GM12878 (cell line): ENCODE data around the gene ZBTB7B. TPM values are rescaled to one million over a fixed set of nuclear protein-coding genes. Genes with fewer than 3 reads are reported as not detected.

Experiments used
- ASH2L ChIP-seq: fragments of 300-600, 200-600 bp; sonication (generic); IDR thresholded peaks from 2 replicates; pipeline ENCODE4 v1.6.1; 2017; ENCODE audit warnings: low read depth, mild to moderate bottlenecking, borderline replicate concordance
- BCL11A ChIP-seq: IDR thresholded peaks from 2 replicates; pipeline ENCODE4 v1.6.1; 2011; ENCODE audit warnings: low read depth, low read length
- BCL3 ChIP-seq: IDR thresholded peaks from 2 replicates; pipeline ENCODE4 v1.6.1; 2011; ENCODE audit warnings: borderline replicate concordance, low read depth, mild to moderate bottlenecking, moderate library complexity, low read length; ENCODE audit not compliant: insufficient read depth, poor library complexity, severe bottlenecking
- CBFB ChIP-seq: IDR thresholded peaks from 2 replicates; pipeline ENCODE4 v1.6.1; 2016; ENCODE audit warnings: antibody characterized with exemption, low read depth
- CREB1 ChIP-seq: IDR thresholded peaks from 2 replicates; pipeline ENCODE4 v1.6.1; 2012; ENCODE audit warnings: low read depth, mild to moderate bottlenecking, inconsistent platforms
- CREM ChIP-seq: IDR thresholded peaks from 2 replicates; pipeline ENCODE4 v1.6.1; 2014; ENCODE audit warnings: antibody characterized with exemption, low read depth
- EED ChIP-seq: sonication (generic); IDR thresholded peaks from 2 replicates; pipeline ENCODE4 v1.6.1; 2016; ENCODE audit warnings: antibody characterized with exemption, low read depth
- EZH2 ChIP-seq: IDR thresholded peaks from 2 replicates; pipeline ENCODE4 v1.6.1; 2012; ENCODE audit warnings: low read depth, mild to moderate bottlenecking, control low read depth, inconsistent platforms, low read length, borderline replicate concordance; ENCODE audit not compliant: control insufficient read depth
- HDAC6 ChIP-seq: fragments of 200-600 bp; sonication (generic); IDR thresholded peaks from one replicate; pipeline ENCODE4 v1.8.0; 2017; ENCODE audit warnings: antibody characterized with exemption; ENCODE audit not compliant: unreplicated experiment
- IKZF1 ChIP-seq: fragments of 450-650 bp; conservative IDR thresholded peaks from 2 replicates; pipeline ENCODE4 v1.6.1; 2017; ENCODE audit warnings: antibody characterized with exemption, mild to moderate bottlenecking
- IRF5 ChIP-seq: fragments of 450-650 bp; IDR thresholded peaks from 2 replicates; pipeline ENCODE4 v1.6.1; 2017; ENCODE audit warnings: borderline replicate concordance
- JUND ChIP-seq: IDR thresholded peaks from 2 replicates; pipeline ENCODE4 v1.6.1; 2012; ENCODE audit warnings: low read depth, mild to moderate bottlenecking, low read length, improper control_type of control experiment, moderate library complexity
- MYC ChIP-seq: IDR thresholded peaks from 2 replicates; pipeline ENCODE4 v1.6.1; 2011; ENCODE audit warnings: mild to moderate bottlenecking, low read length, moderate library complexity, inconsistent platforms; ENCODE audit not compliant: insufficient read depth, insufficient replicate concordance, insufficient read length, severe bottlenecking
- NBN ChIP-seq: fragments of 450-650 bp; IDR thresholded peaks from 2 replicates; pipeline ENCODE4 v1.6.1; 2016
- POLR2AphosphoS2 ChIP-seq: IDR thresholded peaks from 2 replicates; pipeline ENCODE4 v1.6.1; 2011; ENCODE audit warnings: low read depth, mild to moderate bottlenecking, low read length, improper control_type of control experiment, moderate library complexity
- RAD51 ChIP-seq: fragments of 450-650 bp; IDR thresholded peaks from 2 replicates; pipeline ENCODE4 v1.6.1; 2016; ENCODE audit warnings: moderate library complexity, mild to moderate bottlenecking, inconsistent platforms
- RCOR1 ChIP-seq: conservative IDR thresholded peaks from 2 replicates; pipeline ENCODE4 v1.6.1; 2012; ENCODE audit warnings: low read depth, low read length, improper control_type of control experiment
- RELA ChIP-seq: fragments of 450-650 bp; IDR thresholded peaks from 2 replicates; pipeline ENCODE4 v1.8.0; 2014; ENCODE audit warnings: borderline replicate concordance; ENCODE audit not compliant: partially characterized antibody
- RFX5 ChIP-seq: IDR thresholded peaks from 2 replicates; pipeline ENCODE4 v1.6.1; 2011; ENCODE audit warnings: low read depth, low read length, improper control_type of control experiment
- SMARCA5 ChIP-seq: fragments of 450-650 bp; IDR thresholded peaks from 2 replicates; pipeline ENCODE4 v1.6.1; 2017; ENCODE audit warnings: mild to moderate bottlenecking
- SMC3 ChIP-seq: IDR thresholded peaks from 2 replicates; pipeline ENCODE4 v1.6.1; 2011; ENCODE audit warnings: low read length, improper control_type of control experiment, borderline replicate concordance
- SREBF2 ChIP-seq: IDR thresholded peaks from 2 replicates; pipeline ENCODE4 v1.6.1; 2012; ENCODE audit warnings: mild to moderate bottlenecking, low read length
- SUZ12 ChIP-seq: fragments of 200-600 bp; sonication (generic); IDR thresholded peaks from one replicate; pipeline ENCODE4 v1.6.1; 2018; ENCODE audit warnings: antibody characterized with exemption, mild to moderate bottlenecking; ENCODE audit not compliant: unreplicated experiment
- TAF1 ChIP-seq: IDR thresholded peaks from 2 replicates; pipeline ENCODE4 v1.6.1; 2011; ENCODE audit warnings: mild to moderate bottlenecking, low read depth, low read length, borderline replicate concordance
- TARDBP ChIP-seq: IDR thresholded peaks from 2 replicates; pipeline ENCODE4 v1.6.1; 2016; ENCODE audit warnings: borderline replicate concordance
- YBX1 ChIP-seq: fragments of 450-650 bp; IDR thresholded peaks from 2 replicates; pipeline ENCODE4 v1.6.1; 2016; ENCODE audit warnings: antibody characterized with exemption
- ZBTB33 ChIP-seq: fragments of 450-650 bp; IDR thresholded peaks from 2 replicates; pipeline ENCODE4 v1.6.1; 2017; ENCODE audit warnings: mild to moderate bottlenecking
- polyA plus RNA-seq, 11 experiments: library from polyadenylated mRNA; depleted of rRNA in 4 of 11; unstranded in 6 of 11; stranded (reverse) in 5 of 11; fragments of >200 nt; fragmentation: Nextera tagmentation in 4 of 11; fragmentation: Illumina TruSeq in 1 of 11; extraction: Ambion mirVana in 4 of 11; extraction: Trizol in 1 of 11; gene quantifications; 1 replicate in 1 of 11; 2 replicates in 10 of 11; pipeline versions ENCODE4 v1.2.1 to v1.2.3, GENCODE V29; 2011 to 2016; ENCODE audit warnings: inconsistent platforms in 2 of 11, missing spikeins in 2 of 11, low read depth in 1 of 11
- total RNA-seq, 4 experiments: library from RNA; depleted of rRNA in 3 of 4; stranded (reverse); fragments of >200 nt in 3 of 4; fragmentation: Illumina TruSeq in 1 of 4; extraction: Trizol in 1 of 4; gene quantifications; 2 replicates each; pipeline versions ENCODE4 v1.2.1 to v1.2.3, GENCODE V29; 2013 to 2021

The ZBTB7B gene
- total and polyA plus RNA-seq, 10 of the 15 experiments (the other 5 are each of a cell fraction or from before 2014, with no cell fraction given), result 0.11 to 44.9 (median 11.3) TPM

GRCh38 chr1:154998818-154999570 lies 3.6 kb upstream of the ZBTB7B start (continued):
- TF ChIP-seq SMARCA5 (peak; percentile 94; the same call in 1 of the 2 replicates), TAF1 (no peak), YBX1 (no peak), SUZ12 (no peak), JUND (no peak), NBN (peak; percentile 86), CBFB (peak; percentile 70; the same call in 1 of the 2 replicates), EZH2 (no peak), BCL11A (no peak), CREB1 (no peak), CREM (no peak; the same call in 1 of the 2 replicates), SMC3 (peak; percentile 74), RELA (no peak), RFX5 (no peak), RAD51 (no peak), TARDBP (no peak), ASH2L (no peak), MYC (no peak), IKZF1 (peak; percentile 76), BCL3 (no peak), IRF5 (no peak), SREBF2 (no peak), ZBTB33 (no peak), RCOR1 (no peak), POLR2AphosphoS2 (no peak), HDAC6 (no peak), EED (peak; percentile 62; the same call in 1 of the 2 replicates)
